SKM-1 treated with dmso at 0.1 percent for 144 hours (cell line): Measurements from ENCODE around the gene MFSD6.
"Not testable (repeated sequence)": the region's sequence is repeated elsewhere in the genome, so short reads cannot be mapped to it uniquely, and the experiment has no call there.

Experiments used
- DNase-seq: peaks from one replicate; lab custom pipeline; 2025; ENCODE audit not compliant: unreplicated experiment; lab: John Stamatoyannopoulos, UW

The MFSD6 gene

DNA sequence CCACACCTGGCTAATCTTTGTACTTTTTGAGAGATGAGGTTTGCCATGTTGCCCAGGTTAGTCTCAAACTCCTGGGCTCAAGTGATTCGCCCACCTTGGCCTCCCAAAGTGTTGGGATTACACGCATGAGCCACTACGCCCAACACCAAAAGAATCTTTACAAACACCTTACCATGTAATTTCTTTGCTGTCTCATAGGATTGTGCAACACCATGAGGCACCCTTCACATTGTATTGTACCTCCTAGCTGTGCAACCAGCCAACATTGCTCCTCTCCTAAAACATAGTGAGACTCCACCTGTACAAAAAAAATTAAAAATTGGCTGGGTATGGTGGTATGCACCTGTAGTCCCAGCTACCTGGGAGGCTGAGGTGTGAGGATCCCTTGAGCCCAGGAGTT is 3.1 kb upstream of the MFSD6 start:
- DNase-seq = no peak

DNA sequence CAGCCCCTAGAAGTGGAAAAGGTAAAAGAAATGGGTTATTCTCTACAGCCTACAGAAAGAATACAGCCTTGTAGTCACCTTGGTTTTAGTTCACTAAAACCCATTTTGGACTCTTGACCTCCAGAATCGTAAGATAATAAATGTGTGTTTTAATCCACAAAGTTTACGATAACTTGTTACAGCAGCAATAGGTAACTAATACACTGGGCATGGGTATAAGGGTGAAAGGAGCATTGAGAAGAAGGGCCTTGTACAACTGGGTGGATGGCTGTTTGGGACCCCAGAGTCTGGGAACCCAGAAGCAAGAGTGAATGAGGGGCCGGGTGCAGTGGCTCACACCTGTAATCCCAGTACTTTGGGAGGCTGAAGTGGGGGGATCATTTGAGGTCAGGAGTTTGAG is 2.2 kb upstream of the MFSD6 start:
- DNase-seq = no peak

DNA sequence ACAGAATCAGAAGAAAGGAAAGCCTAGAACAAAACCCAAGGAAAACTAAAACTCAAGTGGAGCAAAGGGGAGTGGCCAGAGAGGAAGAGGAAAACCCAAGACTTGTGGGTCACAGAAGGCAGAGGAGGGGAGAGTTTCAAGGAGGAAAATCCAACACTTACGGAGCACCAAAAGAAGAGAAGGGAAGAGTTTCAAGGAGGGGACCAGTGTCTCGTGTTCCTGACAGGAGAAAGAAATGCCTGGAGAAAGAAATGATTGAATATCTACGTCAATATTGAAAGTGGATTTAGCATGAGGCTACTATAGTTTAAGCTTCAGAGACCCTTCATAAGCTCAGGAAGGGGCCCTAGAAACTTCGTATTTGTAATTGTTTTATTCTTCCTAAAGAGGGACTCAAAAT is 1.4 kb upstream of the MFSD6 start:
- DNase-seq = no peak

DNA sequence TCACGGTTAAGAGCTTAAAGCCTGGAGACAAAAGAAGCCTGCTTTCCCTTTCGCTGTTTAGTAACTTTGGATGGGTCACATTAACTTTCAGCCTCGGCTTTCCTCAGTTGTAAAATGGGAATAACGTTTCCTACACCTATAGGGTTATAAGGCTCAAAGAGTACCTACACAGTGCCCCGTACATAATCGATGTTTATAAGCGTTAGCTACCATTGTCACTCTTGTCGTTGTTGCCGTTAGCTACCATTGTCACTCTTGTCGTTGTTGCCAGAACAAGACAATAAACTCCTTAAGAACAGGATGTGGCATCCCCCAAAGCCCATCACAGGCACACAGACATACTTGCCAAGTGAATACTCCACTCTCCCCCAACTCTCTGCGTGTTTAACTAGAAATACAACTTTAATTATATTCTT is 901 bp upstream of the MFSD6 start:
- no peak for DNase-seq

DNA sequence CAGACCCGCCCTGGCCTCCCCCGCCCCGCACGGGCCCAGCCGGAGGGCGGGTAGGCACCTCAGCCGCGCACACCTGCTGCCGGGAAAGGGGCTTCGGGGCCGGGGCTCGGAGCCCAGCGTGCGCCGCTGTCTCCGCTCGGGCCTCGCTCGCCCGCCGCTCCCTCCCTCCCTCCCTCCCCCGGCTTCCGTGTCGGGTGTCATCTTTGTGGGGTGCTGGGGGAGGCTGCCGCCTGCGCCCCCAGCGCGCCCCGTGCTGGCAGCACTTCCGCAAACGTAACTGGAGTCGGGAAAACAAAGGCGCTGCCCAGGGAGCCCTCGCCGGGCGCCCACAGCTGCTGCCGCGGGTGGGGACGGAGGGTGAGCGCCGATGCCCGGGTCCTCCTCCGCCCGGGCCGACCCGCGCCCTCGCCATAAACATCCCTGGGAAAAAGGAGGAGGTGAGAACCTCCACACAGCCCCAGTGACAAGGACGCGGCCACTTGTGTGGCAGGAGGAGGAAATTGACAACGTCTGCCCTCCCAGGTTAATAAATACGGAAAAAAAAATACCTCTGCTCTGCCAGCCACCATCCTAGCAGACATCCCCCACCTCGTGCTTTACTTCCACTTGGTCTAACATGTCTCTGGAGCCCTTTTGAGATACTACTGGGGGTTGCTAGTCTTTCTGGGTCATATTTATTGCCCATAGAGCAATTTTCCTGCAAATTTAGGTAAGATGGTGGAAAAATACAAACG is 550 bp downstream of the MFSD6 start:
- DNase-seq = no peak

- no peak for DNase-seq
Observed at GRCh38 chr2:190409616-190410015, 1.5 kb downstream of the MFSD6 start.

- peak; percentile 75 for DNase-seq
Observed at GRCh38 chr2:190410166-190410565, 2.0 kb downstream of the MFSD6 start.

DNA sequence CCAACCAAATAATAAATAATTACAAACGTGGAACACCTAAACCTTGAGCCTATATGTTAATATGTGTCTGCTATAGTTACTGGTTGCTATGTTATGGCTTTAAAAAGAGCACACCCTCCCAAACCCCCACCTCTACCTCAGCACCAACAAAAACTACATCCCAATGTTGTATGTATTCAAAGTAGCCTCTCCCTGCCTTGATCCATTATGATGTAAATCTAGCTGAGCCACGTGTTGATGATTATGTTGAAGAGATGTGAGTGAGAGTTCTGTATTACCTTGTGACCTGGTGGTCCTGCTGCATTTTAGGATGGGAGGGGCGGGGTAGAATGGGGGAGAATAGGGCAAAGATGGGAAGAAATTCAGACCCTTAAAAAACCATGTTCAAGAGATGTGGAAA is 4.8 kb downstream of the MFSD6 start:
- no peak for DNase-seq

DNA sequence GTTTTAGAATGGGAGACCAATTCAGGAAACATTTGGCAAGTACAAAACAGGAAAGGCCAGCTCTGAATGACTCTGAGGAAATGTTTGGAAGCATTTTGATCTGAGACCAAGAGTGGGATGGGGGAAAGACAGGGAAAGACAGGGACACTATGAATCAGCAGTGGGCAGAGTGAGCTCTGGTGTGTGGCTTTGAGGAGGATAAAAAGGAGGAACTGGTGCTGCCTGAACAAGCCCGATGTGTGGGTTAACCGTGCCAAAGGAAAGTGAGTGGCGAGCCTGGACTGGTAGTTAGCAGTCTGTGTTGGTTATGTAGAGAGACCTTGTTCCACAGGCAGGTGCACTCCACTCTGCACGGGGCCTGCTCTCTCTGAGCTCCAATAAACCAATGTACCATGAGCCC is 5.3 kb downstream of the MFSD6 start:
- peak; percentile 23 for DNase-seq

DNA sequence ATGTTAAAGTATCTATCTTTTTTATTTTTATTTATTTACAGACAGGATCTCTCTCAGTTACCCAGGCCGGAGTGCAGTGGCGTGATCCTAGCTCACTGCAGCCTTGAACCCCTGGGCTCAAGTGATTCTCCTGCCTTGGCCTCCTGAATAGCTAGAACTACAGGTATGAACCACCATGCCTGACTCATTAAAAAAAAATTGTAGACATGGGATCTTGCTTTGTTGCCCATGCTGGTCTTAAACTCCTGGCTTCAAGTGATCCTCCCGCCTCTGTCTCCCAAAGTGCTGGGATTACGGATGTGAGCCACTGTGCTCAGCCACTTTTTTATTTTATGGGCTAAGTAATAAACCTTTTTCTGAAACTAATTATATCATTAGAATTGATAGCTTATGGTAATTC is 7.1 kb downstream of the MFSD6 start:
- DNase-seq = no peak

DNA sequence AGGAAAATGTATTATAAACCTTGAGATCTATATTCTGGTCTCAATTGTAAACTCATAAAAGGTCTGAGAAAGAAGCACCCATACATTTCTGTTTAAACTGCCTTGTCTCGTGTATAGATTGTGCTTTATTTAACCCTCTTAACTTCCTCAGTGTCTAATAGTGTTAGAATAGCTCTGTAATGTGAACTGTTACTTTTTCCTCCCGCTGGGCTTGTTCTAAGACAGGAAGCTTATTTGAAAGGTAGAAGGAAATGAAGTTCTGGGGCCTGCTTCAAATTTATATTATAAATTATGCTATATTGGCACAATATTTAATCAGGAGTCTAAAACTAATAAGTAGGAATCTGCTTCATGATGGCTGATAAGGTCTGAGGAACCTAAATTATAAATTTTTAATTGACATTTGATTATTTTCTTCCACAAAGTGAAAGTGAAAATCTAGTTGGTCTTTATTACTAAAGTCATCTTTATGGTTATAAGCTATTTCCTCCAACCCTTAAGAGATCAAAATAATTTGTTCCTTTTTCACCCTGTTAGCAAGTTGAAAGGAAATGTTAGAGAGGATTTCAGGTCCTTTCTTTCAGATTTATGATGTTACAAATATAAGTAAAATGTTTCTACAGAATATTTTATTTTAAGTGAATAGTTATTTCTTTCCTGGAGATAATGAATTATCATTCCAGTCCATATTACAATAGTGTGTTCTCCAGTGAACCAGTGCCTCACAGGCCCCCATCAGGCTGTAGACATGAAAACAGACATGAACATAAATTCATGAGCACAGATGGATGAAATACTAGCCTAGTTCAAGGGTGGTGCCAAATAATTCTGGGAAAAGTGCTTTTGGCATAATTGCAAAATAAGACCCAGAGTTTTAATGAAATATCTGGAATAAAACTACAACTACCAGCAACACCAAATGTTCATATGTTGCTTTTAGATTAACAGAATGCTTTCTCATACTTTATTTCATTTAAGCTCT is 7.9 kb downstream of the MFSD6 start:
- DNase-seq = no peak

DNA sequence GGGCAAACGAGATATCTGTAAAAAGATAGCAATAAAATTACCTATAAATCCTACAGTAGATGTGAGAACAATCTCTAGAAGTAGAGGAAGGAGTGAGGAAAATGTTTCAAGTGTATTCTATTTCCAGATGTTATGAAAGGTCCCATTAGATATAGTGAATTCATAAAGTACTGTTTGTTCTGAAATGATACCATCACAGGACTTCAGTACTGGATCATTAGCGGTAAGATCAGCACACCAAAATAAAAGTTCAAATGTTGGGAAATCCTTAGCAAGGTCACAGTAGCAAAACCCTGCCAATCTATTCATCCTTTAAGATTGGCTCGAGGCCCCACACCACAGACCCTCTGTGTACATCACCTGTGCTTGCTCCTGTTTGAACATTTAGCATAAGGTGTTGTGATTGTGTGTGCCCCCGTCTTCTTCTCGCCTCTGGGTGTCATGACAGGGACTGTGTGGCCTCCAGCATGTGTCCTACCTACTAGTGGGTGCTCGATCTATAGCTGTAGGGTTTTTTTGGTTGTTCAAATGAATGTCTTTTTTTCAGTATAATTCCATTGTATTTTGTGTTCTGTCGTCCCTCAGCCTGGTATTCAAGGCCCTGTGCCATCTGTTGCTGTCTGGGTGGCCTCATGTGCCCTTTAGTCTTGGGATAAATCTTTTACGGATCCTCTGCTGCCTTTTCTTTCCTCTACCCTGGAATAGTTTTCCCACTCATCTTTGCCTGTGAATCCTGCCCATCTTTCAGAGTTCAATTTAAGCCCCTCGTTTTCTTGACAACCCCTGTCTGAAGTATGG is 9.1 kb downstream of the MFSD6 start:
- DNase-seq = no peak

- peak; percentile 23 for DNase-seq
Observed at GRCh38 chr2:190418727-190419126, 10.6 kb downstream of the MFSD6 start.

- no peak for DNase-seq
Observed at GRCh38 chr2:190420801-190421200, 12.6 kb downstream of the MFSD6 start.

- peak; percentile 57 for DNase-seq
Observed at GRCh38 chr2:190425221-190425866, 17.2 kb downstream of the MFSD6 start.

GRCh38 chr2:190425883-190426658 is 17.9 kb downstream of the MFSD6 start:
- no peak for DNase-seq

- not testable (repeated sequence) for DNase-seq
Observed at GRCh38 chr2:190430866-190431265, 22.7 kb downstream of the MFSD6 start.

DNA sequence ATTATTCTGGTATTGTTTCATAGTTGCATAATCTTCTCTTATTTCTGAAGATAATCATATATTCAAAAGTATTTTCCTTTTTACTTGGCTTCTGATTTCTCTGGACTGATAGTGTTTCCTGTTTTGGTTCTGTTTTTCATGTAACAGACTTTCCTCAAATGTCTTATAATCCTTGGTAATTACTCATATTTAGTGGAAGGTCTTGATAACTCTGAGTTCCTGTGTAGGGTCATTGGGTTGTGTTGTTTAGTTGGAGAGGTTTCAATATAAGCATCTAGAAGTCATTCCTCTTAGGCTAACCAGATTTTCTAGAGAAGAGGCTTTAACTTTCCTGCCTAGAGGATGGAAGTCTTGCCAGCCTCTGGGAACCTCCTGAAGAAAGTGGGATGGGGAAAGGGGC is 23.8 kb downstream of the MFSD6 start:
- DNase-seq = no peak

DNA sequence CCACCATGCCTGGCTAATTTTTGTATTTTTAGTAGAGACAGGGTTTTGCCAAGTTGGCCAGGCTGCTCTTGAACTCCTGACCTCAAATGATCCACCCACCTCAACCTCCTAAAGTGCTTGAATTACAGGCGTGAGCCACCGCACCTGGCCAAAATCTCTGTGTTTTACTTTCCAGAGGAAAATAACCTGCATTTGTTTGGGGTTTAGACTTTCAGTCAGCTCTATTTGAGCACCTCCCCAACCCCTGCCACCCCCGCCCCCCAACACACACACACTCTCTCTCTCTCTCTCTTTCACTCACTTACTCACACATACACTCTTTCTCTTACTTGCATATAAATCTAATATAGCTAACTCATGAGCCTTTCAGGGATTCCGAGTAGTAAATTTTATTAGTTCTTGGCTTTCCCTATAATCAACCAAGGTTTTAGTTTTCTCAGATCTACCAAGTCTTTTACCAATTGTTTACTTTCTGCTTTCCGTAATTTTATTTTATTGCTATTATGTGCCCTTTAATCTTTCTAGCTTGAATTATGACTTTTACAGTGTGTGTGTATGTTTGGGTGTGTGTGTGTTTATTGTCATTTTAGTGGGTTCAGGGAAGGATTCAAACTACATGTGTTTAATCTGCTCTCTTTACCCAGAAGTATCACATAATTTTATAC is 24.5 kb downstream of the MFSD6 start:
- DNase-seq = no peak
